GM19193 (cell line): Measurements from ENCODE around the gene RBP2.

Experiments
- POLR2A ChIP-seq: IDR thresholded peaks from 4 replicates; pipeline ENCODE4 v1.6.1; 2011; ENCODE audit not compliant: insufficient read depth, insufficient read length; ENCODE audit errors: extremely low read depth

RBP2 gene

GRCh38 chr3:139505829-139506386, 29.6 kb upstream of the RBP2 start:
- TF ChIP-seq POLR2A, result no peak

- TF ChIP-seq POLR2A, result no peak
Measured at GRCh38 chr3:139499536-139499935, 23.2 kb upstream of the RBP2 start.

GRCh38 chr3:139493826-139494385, 17.6 kb upstream of the RBP2 start:
- TF ChIP-seq POLR2A, result no peak

GRCh38 chr3:139491966-139492365, 15.7 kb upstream of the RBP2 start:
- TF ChIP-seq POLR2A, result no peak

GRCh38 chr3:139491027-139491700, 14.8 kb upstream of the RBP2 start:
- no peak for TF ChIP-seq POLR2A

- no peak for TF ChIP-seq POLR2A
Measured at GRCh38 chr3:139482206-139482605, 5.9 kb upstream of the RBP2 start.

GRCh38 chr3:139481116-139481515, 4.8 kb upstream of the RBP2 start:
- TF ChIP-seq POLR2A, result no peak

GRCh38 chr3:139480585-139480984, 4.3 kb upstream of the RBP2 start:
- no peak for TF ChIP-seq POLR2A

GRCh38 chr3:139477710-139478640, 1.7 kb upstream of the RBP2 start:
- TF ChIP-seq POLR2A, result no peak

- TF ChIP-seq POLR2A, result no peak
Measured at GRCh38 chr3:139473155-139473771, 3.1 kb downstream of the RBP2 start.

- no peak for TF ChIP-seq POLR2A
Measured at GRCh38 chr3:139472380-139473010, 3.8 kb downstream of the RBP2 start.

GRCh38 chr3:139470199-139470598, 6.1 kb downstream of the RBP2 start:
- no peak for TF ChIP-seq POLR2A

GRCh38 chr3:139468399-139468798, 7.9 kb downstream of the RBP2 start:
- no peak for TF ChIP-seq POLR2A

GRCh38 chr3:139466360-139466759, 10.0 kb downstream of the RBP2 start:
- TF ChIP-seq POLR2A, result no peak
